HG02798 (cell line): ENCODE data around the gene AAMP.

ENCODE experiments used
- ATAC-seq: cut with Tn5 transposase; IDR thresholded peaks from one replicate; pipeline ENCODE4 v1.9.1; 2021; ENCODE audit warnings: mild to moderate bottlenecking; ENCODE audit not compliant: unreplicated experiment, poor library complexity

The AAMP gene

GRCh38 chr2:218261423-218262236 lies 8.3 kb downstream of the AAMP start:
- no peak for ATAC-seq

- no peak for ATAC-seq
Measured at GRCh38 chr2:218260742-218261422, 9.1 kb downstream of the AAMP start, which contains the start of gene GPBAR1. Gene GPBAR1, plus strand, starts transcription at chr2:218261015. Its CDS starts 1,710 bp downstream, at chr2:218262725.

DNA sequence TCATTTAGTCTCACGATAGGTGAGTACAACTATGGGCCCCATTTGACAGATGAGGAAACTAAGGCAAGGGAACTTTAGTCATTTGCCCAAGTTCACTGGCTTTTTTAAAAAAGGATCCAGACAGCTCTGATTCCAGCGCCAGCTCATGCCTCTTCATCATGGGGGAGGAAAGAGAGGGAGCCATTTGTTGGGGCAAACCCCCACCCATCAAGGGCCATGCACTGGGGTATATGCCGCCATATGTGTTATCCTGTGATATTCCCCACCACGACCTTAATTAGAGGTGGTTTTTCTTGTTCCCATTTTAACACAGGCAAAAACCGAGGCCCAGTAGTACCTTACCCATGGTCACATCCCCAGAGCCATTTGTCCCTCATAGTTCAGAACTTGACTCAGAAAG lies 9.8 kb downstream of the AAMP start:
- ATAC-seq, result no peak

- no peak for ATAC-seq
Measured at GRCh38 chr2:218259099-218259961, 10.6 kb downstream of the AAMP start.

- peak; percentile 62 for ATAC-seq
Measured at GRCh38 chr2:218257390-218257981, 12.5 kb downstream of the AAMP start.

- no peak for ATAC-seq
Measured at GRCh38 chr2:218256612-218257350, 13.2 kb downstream of the AAMP start.

DNA sequence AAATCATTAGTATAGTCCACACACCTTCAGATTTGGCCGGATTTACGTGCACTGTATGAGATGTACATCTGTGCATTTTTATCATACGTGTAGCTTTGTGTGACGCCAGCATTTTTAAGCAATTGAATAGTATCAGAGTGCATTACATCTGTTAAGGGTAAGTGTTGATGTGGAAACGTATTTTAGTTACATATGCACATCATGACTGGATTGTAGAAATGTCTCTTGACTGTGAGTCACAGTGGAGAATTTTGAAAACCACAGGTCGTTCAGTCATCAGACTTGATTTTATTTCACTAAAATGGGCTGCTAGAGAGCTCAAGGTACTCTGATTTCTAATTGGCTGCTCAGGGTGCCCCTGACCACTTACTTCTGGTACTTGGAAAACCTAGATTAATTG lies 14.5 kb downstream of the AAMP start:
- no peak for ATAC-seq

DNA sequence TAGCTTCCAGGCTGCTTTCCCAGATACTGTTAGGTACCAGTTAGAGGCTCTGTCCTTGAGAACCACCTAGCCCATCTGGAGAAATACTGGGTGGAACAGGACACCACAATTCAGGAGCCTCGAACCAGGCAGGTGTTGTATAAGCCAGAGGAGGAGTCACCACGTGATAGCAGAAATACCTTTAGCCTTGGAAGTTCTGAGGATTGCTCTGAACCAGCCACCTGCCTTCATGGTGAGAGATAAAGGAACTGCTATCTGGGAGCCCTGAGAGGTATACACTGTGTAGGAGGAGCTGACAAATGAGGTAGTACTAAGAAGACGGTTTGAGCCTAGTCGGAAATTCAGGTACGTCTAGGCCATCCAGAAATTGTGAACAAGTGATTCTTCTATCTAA lies 16.7 kb downstream of the AAMP start:
- no peak for ATAC-seq

DNA sequence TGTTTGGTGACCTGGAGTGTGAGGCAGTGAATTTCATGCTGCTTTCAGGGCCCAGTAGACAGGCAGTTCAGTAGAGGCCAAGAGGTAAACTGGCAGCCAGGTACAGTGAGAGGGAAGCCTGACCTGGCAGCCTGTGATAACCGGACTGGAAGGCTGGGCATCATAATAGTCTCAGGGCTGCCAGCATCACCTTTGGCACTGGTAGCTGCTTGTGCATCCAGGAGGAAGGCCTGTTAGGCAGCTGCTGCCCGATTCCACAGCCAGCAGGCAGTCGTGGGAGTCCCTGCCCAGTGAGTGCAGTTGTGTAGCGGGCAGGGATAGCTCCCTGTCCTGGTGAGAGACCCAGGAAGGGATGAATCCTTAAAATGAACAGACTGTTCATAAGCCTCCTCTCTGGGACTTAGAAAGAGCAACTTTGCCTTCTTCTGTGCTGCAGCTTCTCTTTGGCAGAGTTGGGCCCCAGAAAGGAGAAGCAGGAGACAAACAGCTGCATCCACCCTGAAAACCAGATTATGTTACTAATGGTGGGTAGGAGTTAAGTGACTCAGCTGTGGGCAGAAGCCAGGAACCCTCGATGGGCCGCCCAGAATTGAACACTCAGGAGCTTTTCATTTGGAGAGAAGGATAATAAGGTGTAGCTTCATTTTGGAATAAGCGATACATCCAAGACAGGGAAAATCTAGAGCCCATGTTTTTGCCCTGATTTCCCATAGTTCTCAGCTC lies 17.3 kb downstream of the AAMP start:
- no peak for ATAC-seq

DNA sequence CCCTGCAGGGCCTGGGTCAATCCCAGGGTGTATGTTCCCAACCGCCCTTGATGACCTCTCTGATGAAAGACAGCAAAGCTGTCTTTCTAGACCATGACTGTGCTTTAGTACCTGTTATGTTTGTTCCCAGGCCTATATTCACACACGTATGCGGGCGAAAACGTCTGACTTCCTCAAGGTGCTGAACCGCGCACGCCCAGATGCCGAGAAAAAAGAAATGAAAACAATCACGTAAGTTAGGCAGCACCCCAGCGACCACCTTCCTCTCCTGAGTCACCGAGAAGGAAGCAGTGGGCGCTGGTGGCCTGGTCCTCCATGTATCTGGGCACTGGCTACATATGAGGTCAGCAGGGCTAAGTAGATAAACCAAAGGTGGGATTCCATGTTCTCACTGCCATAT lies 20.2 kb downstream of the AAMP start:
- ATAC-seq, result no peak

DNA sequence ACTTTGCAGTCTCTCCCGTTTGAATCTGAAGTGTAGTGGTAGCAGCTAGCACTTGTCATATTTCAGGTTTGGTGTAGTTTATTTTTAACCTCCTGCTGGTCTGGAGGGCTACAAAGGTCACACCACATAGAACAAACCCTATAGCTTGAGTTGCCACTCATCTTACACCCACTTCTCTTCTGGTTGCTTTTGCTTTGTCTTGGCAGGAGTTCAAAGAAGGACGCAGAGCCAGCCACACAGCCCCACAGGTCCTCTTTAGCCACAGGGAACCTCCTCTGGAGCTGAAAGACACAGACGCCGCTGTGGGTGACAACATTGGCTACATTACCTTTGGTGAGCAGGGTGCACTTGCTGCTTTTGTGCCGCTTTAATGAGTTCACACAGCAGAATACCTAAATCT lies 24.7 kb downstream of the AAMP start:
- no peak for ATAC-seq

DNA sequence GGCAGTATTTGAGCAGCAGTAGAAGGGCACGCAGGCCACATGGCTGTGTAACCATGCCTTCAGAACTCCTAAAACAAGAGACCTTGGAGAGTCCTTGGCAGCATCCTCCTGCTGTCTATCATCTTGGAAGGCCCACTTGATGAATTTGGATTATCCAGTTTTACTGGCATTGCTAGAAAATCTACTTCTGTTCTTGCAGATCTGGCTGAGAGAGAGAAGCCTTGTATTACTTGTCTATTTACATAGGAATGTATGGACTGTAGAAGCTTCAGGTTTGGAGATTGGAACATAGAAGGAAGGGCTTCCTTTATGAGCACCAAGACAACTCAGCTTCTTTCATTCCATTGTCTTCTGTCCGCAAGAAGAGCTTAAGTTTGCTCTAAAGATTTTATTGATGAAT lies 25.3 kb downstream of the AAMP start:
- no peak for ATAC-seq

DNA sequence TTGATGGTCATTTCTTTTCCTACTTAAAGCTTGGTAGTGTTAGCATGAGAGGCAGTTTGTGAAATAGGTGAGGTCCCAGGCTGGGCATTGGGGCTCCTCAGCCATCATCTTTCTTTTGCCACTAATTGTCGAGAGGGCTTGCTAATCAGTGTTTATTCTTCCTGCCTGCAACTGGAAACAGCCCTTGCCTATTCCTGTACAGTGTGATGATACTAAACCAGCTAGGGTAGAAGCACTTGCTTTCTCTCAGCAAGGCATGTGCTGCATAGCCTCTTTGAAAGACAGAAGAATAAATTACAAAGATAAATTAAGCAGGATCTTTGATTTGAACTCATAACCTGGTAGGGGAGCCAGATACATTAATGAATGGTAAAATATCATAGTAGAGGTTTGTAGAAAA lies 25.7 kb downstream of the AAMP start:
- ATAC-seq, result no peak

DNA sequence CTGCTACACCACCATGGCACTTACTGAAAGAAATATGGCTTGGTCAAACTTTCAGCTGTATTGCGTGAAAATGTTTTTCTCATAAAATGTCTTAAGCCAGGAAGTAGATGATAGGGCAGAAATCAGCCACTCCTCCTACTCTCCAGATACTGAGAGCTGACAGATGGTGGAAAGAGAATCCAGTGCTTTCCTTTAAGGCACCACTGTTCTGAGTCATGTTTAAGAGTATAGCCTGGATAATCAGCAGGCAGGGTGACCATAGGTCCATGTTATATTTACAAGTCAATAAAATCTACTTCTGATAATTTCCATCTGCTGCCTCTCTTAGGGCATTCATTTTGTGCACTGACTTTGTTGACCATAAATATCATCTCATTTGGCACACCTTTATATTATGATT lies 31.1 kb downstream of the AAMP start:
- ATAC-seq, result no peak

- ATAC-seq, result no peak
Measured at GRCh38 chr2:218236829-218237228, 33.1 kb downstream of the AAMP start.

DNA sequence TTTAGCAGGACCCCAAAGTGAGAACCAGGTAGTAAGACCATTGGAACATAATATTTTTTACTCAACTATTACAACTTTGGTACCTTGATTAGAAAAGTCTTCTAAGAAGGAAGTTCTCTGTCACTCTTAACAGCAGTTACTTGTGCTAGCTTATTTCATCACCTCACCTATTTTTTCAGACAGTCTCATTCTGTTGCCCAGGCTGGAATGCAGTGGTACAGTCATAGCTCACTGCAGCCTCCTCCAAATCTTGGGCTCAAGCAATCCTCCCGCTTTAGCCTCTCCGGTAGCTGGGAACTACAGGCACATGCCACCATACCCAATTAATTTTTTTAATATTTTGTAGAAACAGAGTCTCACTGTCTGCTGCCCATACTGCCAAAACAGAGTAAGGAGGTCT lies 34.9 kb downstream of the AAMP start:
- ATAC-seq, result no peak

DNA sequence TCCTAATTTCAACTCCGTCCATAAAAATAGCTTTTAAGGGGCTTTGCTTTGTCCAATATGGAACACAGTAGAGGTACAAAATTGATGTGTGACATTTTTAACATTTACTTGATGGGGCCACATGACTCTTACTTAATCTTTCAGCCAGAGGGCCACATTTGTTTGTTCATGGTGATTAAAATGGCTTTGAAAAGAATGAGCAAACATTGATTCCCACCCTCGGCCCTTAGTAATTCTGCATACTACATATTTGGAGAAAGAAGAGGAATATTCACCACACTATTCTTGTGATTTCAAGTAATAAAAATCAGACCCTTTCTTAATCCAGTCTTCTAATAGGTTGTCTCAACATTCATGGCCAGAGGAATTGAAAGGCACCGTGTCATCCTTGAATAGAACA lies 35.4 kb downstream of the AAMP start:
- no peak for ATAC-seq

DNA sequence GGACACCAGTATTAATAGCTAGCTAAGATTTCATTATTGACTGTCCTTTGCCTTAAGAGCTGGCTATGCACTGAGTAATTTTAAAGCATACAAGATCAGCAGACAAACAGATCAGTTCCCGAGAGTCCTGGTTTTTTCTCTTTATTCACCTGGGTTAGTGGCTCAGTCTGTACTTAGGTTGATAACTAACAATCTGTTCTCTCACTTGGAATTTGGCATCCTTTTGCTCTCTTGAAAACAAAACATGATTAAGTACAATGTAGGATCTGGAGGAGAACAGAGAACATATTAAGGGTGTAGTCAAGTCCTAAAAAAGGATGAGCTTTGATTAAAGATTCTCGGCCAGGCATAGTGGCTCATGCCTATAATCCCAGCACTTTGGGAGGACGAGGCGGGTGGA lies 36.4 kb downstream of the AAMP start:
- ATAC-seq, result no peak

DNA sequence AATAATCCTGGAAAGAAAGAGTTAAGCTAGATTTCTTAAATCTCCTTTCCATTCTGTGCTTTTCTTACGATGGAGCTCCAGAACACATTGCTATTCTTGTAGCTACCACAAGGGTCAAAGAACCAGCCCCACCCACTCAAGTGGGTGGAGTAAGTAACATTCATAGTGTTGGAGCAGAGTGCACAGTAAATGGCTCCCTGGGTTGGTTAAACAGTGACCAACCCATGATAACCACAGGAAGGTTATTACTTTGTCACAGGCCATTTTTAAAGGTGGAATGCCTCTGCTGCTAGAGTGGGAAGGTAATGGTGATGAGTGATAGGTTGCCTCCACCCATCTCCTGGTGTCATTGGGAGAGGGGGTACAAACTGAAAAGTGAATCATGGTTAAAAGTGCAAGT lies 39.1 kb downstream of the AAMP start:
- peak; percentile 67 for ATAC-seq
